Panc1 (cell line): ENCODE data around the gene CHRNG. TPM values are rescaled to one million over a fixed set of nuclear protein-coding genes. Genes with fewer than 3 reads are reported as not detected.

Experiments
- ATAC-seq: fragments of 200-7000 bp; cut with Tn5 transposase; 2 replicates; pipeline ENCODE4 v1.9.1; 2020; ENCODE audit warnings: mild to moderate bottlenecking, moderate library complexity
- BruUV-seq: library from RNA; stranded (reverse); fragments of 400-500 nt; replicated peaks from 2 replicates; lab custom pipeline; 2021; lab: Mats Ljungman, UMichigan
- CTCF ChIA-PET: fragments of 300-600 bp; sonication (Branson Sonifier 250); formaldehyde crosslinking; loops from one replicate; lab custom pipeline; 2022; ENCODE audit warnings: antibody characterized with exemption; lab: Charles Lee
- POLR2A ChIA-PET: fragments of 300-600 bp; sonication (Branson Sonifier 250); formaldehyde crosslinking; loops from one replicate; lab custom pipeline; 2022; ENCODE audit warnings: antibody characterized with exemption; lab: Charles Lee
- DNase-seq: peaks from one replicate; pipeline ENCODE4 v3.0.0-alpha.2; 2010; ENCODE audit warnings: low read depth, low spot score
- H3K27ac ChIP-seq: 2 replicates; pipeline ENCODE4 v1.5.1; 2011; ENCODE audit warnings: mild to moderate bottlenecking, low read length, inconsistent platforms
- H3K27me3 ChIP-seq: fragments of 200-500 bp; sonication (Bioruptor generic); 2 replicates; pipeline ENCODE4 v1.6.0; 2014; ENCODE audit warnings: low read length, inconsistent platforms; ENCODE audit not compliant: control insufficient read depth, insufficient read depth
- H3K36me3 ChIP-seq: fragments of 200-500 bp; sonication (Bioruptor generic); 2 replicates; pipeline ENCODE4 v1.5.1; 2014; ENCODE audit warnings: inconsistent platforms, mild to moderate bottlenecking, low read length, moderate library complexity; ENCODE audit not compliant: control insufficient read depth, insufficient read depth
- H3K4me1 ChIP-seq: 2 replicates; pipeline ENCODE4 v1.5.1; 2011; ENCODE audit warnings: inconsistent platforms, mild to moderate bottlenecking, low read length, moderate library complexity; ENCODE audit not compliant: control insufficient read depth, insufficient read depth
- H3K4me3 ChIP-seq, 2 experiments: 2 replicates each; pipeline ENCODE4 v1.5.1; 2011 to 2012; ENCODE audit warnings: low read depth in 2 of 2, low read length in 2 of 2, mild to moderate bottlenecking in 2 of 2, inconsistent platforms in 1 of 2, moderate library complexity in 1 of 2
- H3K9me3 ChIP-seq: fragments of 200-500 bp; sonication (Bioruptor generic); 2 replicates; pipeline ENCODE4 v1.5.1; 2014; ENCODE audit warnings: low read depth, mild to moderate bottlenecking, inconsistent platforms, low read length, moderate library complexity; ENCODE audit not compliant: control insufficient read depth, insufficient read depth
- POLR2AphosphoS5 ChIP-seq: IDR thresholded peaks from 2 replicates; pipeline ENCODE4 v1.6.1; 2012; ENCODE audit warnings: mild to moderate bottlenecking, low read depth, low read length, moderate library complexity
- SIN3A ChIP-seq: IDR thresholded peaks from 2 replicates; pipeline ENCODE4 v1.6.1; 2012; ENCODE audit warnings: low read depth, mild to moderate bottlenecking, low read length, moderate library complexity, borderline replicate concordance; ENCODE audit not compliant: insufficient read depth
- TCF7L2 ChIP-seq: IDR thresholded peaks from 2 replicates; pipeline ENCODE4 v1.6.1; 2011; ENCODE audit warnings: mild to moderate bottlenecking, low read depth, low read length, inconsistent platforms
- in situ Hi-C: cut with HindIII; loops from 2 replicates; pipeline ENCODE4 v1.10.0; 2016; ENCODE audit warnings: low sequenced_read_pairs, low pct_unique_long_range_greater_than_20kb
- intact Hi-C: fragments of 100-400 bp; cut with micrococcal nuclease; formaldehyde crosslinking; loops from one replicate; pipeline ENCODE4 v1.10.0; 2022; ENCODE audit not compliant: unreplicated experiment
- total RNA-seq: library from RNA; stranded (reverse); gene quantifications from one replicate; pipeline ENCODE4 v1.2.1, GENCODE V29; 2021; ENCODE audit not compliant: unreplicated experiment
- TF ChIP-seq, protein P1 (sequence below), 2 experiments: IDR thresholded peaks; 2 replicates each; pipeline ENCODE4 v1.6.1; 2011 to 2012; ENCODE audit warnings: low read depth in 2 of 2, control low read depth in 1 of 2, low read length in 1 of 2, mild to moderate bottlenecking in 1 of 2, moderate library complexity in 1 of 2; ENCODE audit not compliant: insufficient read depth in 1 of 2
- TF ChIP-seq, protein P2 (sequence below): fragments of 450-650 bp; IDR thresholded peaks from 2 replicates; pipeline ENCODE4 v1.5.1; 2017; ENCODE audit warnings: mild to moderate bottlenecking

CHRNG gene
- total RNA-seq, 1 experiment from 2014 or later = not detected

DNA sequence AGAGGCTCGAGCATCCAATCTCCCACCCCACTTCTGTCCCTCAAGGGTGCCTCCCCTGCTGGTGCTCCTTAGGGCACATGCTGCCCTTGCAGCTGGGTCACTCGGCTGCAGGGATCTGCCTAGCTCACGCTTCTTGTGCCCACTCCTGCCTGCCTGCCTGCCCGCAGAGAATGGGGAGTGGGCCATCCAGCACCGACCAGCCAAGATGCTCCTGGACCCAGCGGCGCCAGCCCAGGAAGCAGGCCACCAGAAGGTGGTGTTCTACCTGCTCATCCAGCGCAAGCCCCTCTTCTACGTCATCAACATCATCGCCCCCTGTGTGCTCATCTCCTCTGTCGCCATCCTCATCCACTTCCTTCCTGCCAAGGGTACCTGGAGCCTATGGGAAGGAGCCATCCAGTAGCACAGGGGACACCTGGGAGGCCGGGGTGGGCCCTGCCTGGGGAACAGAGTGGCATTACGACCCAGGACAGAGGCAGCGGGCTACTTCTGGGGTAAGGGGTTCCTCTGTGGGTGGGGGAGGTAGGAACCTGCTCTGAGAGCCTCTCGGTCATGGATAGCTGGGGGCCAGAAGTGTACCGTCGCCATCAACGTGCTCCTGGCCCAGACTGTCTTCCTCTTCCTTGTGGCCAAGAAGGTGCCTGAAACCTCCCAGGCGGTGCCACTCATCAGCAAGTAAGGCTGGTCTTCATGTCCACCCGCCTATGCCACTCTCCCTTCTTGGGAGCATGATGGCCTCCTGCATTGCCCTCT is 3.4 kb downstream of the CHRNG start:
- Histone ChIP-seq H3K4me1 (no peaks in the 10 kb centered on the region), H3K9me3 (no peaks in the 10 kb centered on the region), H3K4me3 (no peak overlapping the region), H3K27me3 (no peaks in the 10 kb centered on the region), H3K36me3 (no peaks in the 10 kb centered on the region), H3K27ac (no peak overlapping the region)
- ChIA-PET CTCF (no interaction called here), POLR2A (no interaction called here)
- in situ Hi-C loops (no loop called here), intact Hi-C loops (no loop called here)
- ATAC-seq = no peak
- DNase-seq = no peak
- BruUV-seq = no TSS peak
- TF ChIP-seq, protein P1, sequence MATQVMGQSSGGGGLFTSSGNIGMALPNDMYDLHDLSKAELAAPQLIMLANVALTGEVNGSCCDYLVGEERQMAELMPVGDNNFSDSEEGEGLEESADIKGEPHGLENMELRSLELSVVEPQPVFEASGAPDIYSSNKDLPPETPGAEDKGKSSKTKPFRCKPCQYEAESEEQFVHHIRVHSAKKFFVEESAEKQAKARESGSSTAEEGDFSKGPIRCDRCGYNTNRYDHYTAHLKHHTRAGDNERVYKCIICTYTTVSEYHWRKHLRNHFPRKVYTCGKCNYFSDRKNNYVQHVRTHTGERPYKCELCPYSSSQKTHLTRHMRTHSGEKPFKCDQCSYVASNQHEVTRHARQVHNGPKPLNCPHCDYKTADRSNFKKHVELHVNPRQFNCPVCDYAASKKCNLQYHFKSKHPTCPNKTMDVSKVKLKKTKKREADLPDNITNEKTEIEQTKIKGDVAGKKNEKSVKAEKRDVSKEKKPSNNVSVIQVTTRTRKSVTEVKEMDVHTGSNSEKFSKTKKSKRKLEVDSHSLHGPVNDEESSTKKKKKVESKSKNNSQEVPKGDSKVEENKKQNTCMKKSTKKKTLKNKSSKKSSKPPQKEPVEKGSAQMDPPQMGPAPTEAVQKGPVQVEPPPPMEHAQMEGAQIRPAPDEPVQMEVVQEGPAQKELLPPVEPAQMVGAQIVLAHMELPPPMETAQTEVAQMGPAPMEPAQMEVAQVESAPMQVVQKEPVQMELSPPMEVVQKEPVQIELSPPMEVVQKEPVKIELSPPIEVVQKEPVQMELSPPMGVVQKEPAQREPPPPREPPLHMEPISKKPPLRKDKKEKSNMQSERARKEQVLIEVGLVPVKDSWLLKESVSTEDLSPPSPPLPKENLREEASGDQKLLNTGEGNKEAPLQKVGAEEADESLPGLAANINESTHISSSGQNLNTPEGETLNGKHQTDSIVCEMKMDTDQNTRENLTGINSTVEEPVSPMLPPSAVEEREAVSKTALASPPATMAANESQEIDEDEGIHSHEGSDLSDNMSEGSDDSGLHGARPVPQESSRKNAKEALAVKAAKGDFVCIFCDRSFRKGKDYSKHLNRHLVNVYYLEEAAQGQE (IDR thresholded peaks at IDR 0.05; ENCODE audit: insufficient read depth in 1 of 2, low read depth in 2 of 2, low read length in 1 of 2) = no peak
- TF ChIP-seq SIN3A = no peak
- TF ChIP-seq TCF7L2 = no peak
- TF ChIP-seq, protein P2, sequence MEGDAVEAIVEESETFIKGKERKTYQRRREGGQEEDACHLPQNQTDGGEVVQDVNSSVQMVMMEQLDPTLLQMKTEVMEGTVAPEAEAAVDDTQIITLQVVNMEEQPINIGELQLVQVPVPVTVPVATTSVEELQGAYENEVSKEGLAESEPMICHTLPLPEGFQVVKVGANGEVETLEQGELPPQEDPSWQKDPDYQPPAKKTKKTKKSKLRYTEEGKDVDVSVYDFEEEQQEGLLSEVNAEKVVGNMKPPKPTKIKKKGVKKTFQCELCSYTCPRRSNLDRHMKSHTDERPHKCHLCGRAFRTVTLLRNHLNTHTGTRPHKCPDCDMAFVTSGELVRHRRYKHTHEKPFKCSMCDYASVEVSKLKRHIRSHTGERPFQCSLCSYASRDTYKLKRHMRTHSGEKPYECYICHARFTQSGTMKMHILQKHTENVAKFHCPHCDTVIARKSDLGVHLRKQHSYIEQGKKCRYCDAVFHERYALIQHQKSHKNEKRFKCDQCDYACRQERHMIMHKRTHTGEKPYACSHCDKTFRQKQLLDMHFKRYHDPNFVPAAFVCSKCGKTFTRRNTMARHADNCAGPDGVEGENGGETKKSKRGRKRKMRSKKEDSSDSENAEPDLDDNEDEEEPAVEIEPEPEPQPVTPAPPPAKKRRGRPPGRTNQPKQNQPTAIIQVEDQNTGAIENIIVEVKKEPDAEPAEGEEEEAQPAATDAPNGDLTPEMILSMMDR = no peak
- no peak for TF ChIP-seq POLR2AphosphoS5

DNA sequence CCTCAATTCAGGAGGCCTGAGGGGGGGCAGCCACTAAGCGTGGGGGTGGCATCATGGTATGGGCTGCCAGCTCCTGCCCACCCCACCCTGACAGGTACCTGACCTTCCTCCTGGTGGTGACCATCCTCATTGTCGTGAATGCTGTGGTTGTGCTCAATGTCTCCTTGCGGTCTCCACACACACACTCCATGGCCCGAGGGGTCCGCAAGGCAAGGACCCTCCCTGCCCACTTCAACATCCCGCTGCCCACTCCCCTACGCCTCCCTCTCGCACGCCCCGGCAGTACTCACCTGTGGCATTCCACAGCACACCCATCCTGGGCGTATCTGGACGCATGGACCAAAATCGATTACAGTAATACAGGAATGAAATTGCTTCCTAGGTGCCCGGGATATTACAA is 4.0 kb downstream of the CHRNG start:
- no peak overlapping the region for H3K4me3 ChIP-seq
- TF ChIP-seq, protein P2 = no peak
- no peak for TF ChIP-seq SIN3A
- no peak for TF ChIP-seq TCF7L2
- TF ChIP-seq, protein P1 (IDR thresholded peaks at IDR 0.05; ENCODE audit: insufficient read depth in 1 of 2, low read depth in 2 of 2, low read length in 1 of 2) = no peak
- no peak for TF ChIP-seq POLR2AphosphoS5
- no peak for DNase-seq
- no peak overlapping the region for H3K27ac ChIP-seq
- H3K9me3 ChIP-seq = no peaks in the 10 kb centered on the region
- no TSS peak for BruUV-seq
- H3K27me3 ChIP-seq = no peaks in the 10 kb centered on the region
- ChIA-PET CTCF (no interaction called here), POLR2A (no interaction called here)
- H3K4me1 ChIP-seq = no peaks in the 10 kb centered on the region
- in situ Hi-C loops = no loop called here
- intact Hi-C loops = no loop called here
- ATAC-seq = no peak
- H3K36me3 ChIP-seq = no peaks in the 10 kb centered on the region
